T-helper 2 cell treated with Interferon-gamma antibody and Interleukin-4, amounts not matched to agents 5 μg/mL and 100 μg/mL, for 36 hours (primary cell): ENCODE measurements around the gene COL19A1.

ENCODE experiments used
- DNase-seq: peaks from one replicate; pipeline ENCODE4 v3.0.0; 2021; ENCODE audit warnings: low spot score
- H3K27ac Mint-ChIP-seq: one replicate; pipeline ENCODE4 v1.8.0; 2021; ENCODE audit warnings: mild to moderate bottlenecking, mixed read lengths
- H3K27me3 Mint-ChIP-seq: one replicate; pipeline ENCODE4 v1.8.0; 2021; ENCODE audit warnings: low read depth, mixed read lengths
- H3K36me3 Mint-ChIP-seq: one replicate; pipeline ENCODE4 v1.8.0; 2021; ENCODE audit warnings: low read depth, mixed read lengths
- H3K4me1 Mint-ChIP-seq: one replicate; pipeline ENCODE4 v1.8.0; 2021; ENCODE audit warnings: low read depth, mixed read lengths
- H3K4me3 Mint-ChIP-seq: one replicate; pipeline ENCODE4 v1.8.0; 2022; ENCODE audit warnings: mild to moderate bottlenecking, moderate library complexity, mixed read lengths
- H3K9me3 Mint-ChIP-seq: one replicate; pipeline ENCODE4 v1.8.0; 2021; ENCODE audit warnings: mixed read lengths

COL19A1 gene

DNA sequence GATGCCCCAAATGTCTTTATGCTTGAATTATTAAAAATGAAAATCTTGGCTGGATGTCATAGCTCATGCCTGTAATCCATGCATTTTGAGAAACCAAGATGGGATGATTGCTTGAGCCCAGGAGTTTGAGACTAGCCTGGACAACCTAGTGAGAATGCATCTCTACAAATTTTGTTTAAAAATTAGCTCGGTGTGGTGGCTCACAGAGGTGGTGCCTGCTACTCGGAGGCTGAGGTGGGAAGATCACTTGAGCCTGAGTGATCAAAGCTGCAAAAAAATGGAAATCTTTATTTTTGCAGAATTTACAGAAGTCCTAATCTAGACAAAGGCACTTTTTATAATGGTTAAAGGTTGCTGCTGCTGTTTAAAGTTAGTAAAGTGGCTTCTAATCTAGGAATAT is 20.0 kb upstream of the COL19A1 start:
- H3K4me3 Mint-ChIP-seq: no peak overlapping the region
- DNase-seq: no peak
- peaks cover 28% of the 10 kb centered on the region for H3K27me3 Mint-ChIP-seq
- H3K27ac Mint-ChIP-seq: no peak overlapping the region
- H3K4me1 Mint-ChIP-seq: no peaks in the 10 kb centered on the region
- no peaks in the 10 kb centered on the region for H3K9me3 Mint-ChIP-seq
- no peaks in the 10 kb centered on the region for H3K36me3 Mint-ChIP-seq

DNA sequence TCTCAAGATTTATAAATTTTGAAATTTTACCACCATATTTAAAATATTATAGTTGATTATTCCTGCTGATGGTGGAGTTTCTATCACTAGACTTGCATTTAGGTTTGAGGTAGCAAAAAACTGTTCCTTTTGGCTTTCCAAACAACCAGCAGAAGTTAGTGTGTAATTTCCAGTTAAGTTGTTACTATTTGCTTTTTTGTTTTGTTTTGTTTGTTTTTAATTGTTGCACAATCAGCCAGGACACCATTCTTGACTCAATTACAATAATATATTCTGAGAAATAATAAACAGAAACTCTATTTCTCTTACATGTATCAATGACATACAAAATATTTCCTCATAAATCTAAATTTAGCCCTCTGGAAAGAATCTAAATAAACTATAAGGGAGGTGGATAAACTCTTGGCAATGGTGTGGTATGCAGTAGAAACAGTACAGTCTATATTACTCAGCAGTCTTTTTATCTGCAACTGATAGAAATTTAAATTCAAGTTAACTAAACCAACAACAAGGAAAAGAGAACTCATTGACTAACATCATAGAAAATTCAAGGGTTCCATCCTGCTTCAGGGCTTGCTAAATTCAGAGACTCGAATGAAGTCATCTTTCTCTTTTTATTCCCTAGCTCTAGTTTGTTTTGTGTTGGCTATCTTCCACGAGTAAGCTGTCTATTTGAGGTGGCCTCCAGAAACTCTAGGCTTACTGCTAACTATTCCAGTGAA is 19.4 kb upstream of the COL19A1 start:
- Mint-ChIP-seq H3K4me1 (no peaks in the 10 kb centered on the region), H3K27me3 (peaks cover 24% of the 10 kb centered on the region), H3K4me3 (no peak overlapping the region), H3K27ac (no peak overlapping the region), H3K9me3 (no peaks in the 10 kb centered on the region), H3K36me3 (no peaks in the 10 kb centered on the region)
- no peak for DNase-seq

DNA sequence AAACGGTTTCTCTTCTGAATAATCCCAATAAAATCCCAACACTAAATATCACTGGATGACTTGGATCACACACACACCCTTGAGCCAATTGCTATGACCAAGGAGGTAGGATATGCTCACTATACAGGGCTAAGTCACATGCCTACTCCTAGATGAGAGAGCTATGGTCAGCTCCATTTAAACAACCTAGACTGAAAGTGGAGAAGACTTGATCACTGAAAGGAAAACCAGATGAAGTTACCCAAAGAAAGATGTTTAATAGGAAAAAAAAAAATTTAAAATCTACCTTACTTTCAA is 18.9 kb upstream of the COL19A1 start:
- no peak overlapping the region for H3K27ac Mint-ChIP-seq
- no peak for DNase-seq
- H3K36me3 Mint-ChIP-seq: no peaks in the 10 kb centered on the region
- H3K4me3 Mint-ChIP-seq: no peak overlapping the region
- H3K27me3 Mint-ChIP-seq: peaks cover 22% of the 10 kb centered on the region
- H3K4me1 Mint-ChIP-seq: no peaks in the 10 kb centered on the region
- no peaks in the 10 kb centered on the region for H3K9me3 Mint-ChIP-seq

DNA sequence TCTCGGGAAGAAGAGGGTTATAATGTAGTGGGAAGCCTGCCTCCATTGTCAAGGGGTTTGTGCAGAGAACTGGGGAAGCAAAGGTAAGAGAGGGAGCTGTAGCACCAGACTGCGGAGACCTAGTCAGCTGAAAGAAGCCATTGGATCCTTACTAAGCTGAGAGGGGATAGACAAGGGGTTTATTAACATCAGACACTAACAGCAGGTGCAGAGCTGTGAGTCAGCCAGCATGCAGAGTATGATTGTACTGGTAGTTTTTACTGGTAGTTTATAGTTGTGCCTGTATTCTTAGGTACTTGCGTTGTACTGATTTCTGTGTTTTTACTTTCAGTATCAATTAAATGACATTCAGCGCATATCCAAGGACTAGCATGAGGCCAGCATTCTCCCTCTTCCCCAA is 17.8 kb upstream of the COL19A1 start:
- no peak overlapping the region for H3K4me3 Mint-ChIP-seq
- no peak overlapping the region for H3K27ac Mint-ChIP-seq
- H3K9me3 Mint-ChIP-seq: no peaks in the 10 kb centered on the region
- peaks cover 26% of the 10 kb centered on the region for H3K27me3 Mint-ChIP-seq
- no peak for DNase-seq
- no peaks in the 10 kb centered on the region for H3K36me3 Mint-ChIP-seq
- no peaks in the 10 kb centered on the region for H3K4me1 Mint-ChIP-seq

DNA sequence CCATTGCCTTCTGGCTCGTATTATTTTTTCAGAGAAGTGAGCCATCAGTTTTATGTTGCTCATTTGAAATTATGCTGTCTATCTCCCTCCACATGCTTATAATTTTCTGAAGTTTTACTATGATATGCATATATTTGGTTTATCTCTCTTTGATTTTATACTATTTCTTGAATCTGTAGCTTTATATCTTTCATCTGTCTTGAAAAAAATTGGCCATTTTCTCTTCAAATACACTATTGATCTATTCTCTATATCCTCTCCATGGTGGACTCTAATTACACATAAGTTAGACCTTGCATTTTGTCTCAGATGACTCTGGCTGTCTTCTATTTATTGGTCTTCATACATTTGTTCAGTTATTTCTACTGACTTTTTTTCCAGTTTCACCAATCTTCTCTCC is 13.7 kb upstream of the COL19A1 start:
- peaks cover 18% of the 10 kb centered on the region for H3K27me3 Mint-ChIP-seq
- H3K4me1 Mint-ChIP-seq: no peaks in the 10 kb centered on the region
- H3K9me3 Mint-ChIP-seq: no peaks in the 10 kb centered on the region
- no peak for DNase-seq
- no peak overlapping the region for H3K4me3 Mint-ChIP-seq
- H3K27ac Mint-ChIP-seq: no peak overlapping the region
- H3K36me3 Mint-ChIP-seq: no peaks in the 10 kb centered on the region

DNA sequence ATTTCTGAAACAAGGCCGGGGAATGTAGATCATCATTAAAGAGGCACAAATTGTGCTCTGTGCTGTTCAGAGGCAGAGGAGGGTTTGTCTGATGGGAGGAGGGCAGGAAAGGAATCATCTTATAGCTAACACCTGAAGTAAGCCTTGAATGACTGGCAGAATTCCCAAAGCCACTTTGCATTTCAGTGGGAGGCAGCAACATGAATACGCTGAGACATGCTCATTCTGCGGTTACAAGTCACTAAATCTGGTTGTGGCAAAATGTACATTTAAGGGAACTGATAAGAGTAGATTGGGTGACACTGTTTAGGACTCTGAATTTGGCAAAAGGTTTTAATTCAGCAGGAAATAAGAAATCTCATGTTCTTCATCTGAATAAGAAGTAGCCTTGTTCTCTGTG is 4.4 kb upstream of the COL19A1 start:
- Mint-ChIP-seq H3K4me1 (peaks cover 9% of the 10 kb centered on the region), H3K36me3 (no peaks in the 10 kb centered on the region), H3K4me3 (no peak overlapping the region), H3K9me3 (no peaks in the 10 kb centered on the region), H3K27ac (no peak overlapping the region), H3K27me3 (peaks cover 45% of the 10 kb centered on the region)
- DNase-seq: no peak

DNA sequence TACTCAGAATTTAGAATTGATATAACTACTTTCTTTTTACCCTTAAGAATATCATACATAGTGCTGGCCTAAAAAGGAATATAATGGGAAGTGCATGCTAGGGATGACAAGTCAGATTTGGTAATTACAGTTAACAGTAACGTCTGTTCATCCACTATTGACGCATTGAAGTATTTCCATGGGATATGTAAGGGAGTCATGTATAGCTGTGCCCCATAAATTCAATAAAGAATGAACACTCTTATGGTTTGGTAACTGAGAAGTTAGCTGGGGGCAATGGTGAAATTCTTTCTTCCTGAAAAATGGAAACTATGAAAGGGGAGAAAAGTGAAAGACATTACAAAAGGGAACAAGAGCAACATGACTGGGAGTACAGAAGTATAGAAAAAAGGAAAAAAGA is 2.6 kb upstream of the COL19A1 start:
- Mint-ChIP-seq H3K36me3 (no peaks in the 10 kb centered on the region), H3K27ac (no peak overlapping the region), H3K4me1 (peaks cover 16% of the 10 kb centered on the region), H3K27me3 (peaks cover 53% of the 10 kb centered on the region), H3K9me3 (no peaks in the 10 kb centered on the region), H3K4me3 (no peak overlapping the region)
- DNase-seq: no peak

DNA sequence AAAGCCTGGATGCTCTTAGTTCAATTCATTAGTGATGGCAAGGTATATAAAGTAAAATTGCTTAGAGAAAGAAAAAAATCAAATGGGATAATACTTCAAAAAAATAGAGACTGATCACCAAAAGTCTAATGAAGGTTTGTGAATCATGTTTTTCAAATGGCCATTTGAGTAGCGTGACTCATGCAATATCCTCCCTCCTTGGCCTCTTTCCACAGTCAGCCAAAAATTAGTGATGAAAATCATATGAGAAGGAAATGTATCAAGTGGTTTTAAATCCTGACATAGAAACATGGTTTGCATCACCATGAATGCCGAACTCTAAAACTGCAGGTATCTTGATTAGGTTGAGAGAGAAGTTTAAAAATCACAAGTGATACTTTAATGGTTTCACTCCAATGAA is 1.2 kb upstream of the COL19A1 start:
- no peak overlapping the region for H3K27ac Mint-ChIP-seq
- DNase-seq: no peak
- H3K4me1 Mint-ChIP-seq: peaks cover 16% of the 10 kb centered on the region
- H3K36me3 Mint-ChIP-seq: no peaks in the 10 kb centered on the region
- peaks cover 56% of the 10 kb centered on the region for H3K27me3 Mint-ChIP-seq
- H3K9me3 Mint-ChIP-seq: no peaks in the 10 kb centered on the region
- no peak overlapping the region for H3K4me3 Mint-ChIP-seq

DNA sequence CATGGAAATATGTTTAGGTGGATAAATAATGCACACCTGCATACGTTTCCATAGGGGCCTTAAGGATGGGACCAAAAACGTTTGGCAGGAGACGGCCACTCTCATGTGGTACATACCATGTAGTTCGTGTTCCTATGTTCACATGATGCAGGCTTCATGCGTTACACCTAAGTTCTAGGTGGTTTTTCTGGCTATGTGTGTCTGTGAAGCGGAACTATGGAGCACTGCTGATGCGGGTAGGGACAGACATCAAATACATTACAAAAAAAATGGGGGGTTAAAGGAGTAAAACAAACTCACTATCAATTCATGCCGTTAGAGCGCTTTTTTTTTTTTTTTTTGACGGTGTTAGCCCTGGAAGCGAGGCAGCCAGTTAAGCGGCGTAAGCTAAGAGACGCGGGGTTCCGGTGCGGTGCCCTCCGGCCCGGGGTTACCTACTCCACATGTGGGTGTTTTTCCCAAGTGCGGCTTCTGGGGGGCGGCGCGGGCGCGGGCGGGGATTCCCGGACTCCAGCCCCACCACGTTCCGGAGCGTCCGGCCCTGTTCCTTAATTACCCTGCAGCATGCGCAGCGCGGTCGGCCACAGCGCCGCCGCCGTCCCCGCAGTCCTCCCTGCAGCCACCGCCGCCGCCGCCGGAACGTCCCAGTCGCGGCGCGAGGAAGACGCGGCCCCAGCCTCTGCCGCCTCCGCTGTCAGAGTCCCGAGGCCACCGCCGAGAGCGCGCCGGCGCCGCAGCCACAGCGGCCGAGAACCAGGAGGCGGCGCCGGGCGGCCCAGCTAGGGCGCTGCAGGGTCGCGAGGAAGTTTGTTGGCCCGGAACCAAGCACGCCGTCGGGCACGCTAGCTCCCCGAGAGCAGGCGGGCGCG is 648 bp downstream of the COL19A1 start:
- Mint-ChIP-seq H3K4me3 (peak overlapping the region; percentile 86), H3K27me3 (peaks cover 55% of the 10 kb centered on the region), H3K36me3 (no peaks in the 10 kb centered on the region), H3K4me1 (peaks cover 16% of the 10 kb centered on the region), H3K27ac (peak overlapping the region; percentile 37), H3K9me3 (no peaks in the 10 kb centered on the region)
- peak; percentile 66 for DNase-seq

DNA sequence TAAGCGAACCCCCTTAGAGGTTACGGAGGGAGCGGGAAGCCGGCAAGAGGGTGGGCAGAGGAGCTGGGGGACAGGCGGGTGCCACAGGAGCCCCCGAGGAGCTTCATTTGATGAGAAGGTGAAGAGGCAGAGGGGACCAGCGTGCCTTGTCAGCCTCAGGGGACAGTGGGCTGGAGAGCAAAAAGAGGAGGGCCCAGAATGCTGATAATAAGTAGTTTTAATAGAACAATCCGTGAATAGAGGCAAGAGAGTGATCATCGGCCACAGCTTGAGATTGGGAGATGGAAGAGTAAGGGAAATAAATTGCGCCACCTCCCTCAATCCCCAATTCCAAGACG is 1.3 kb downstream of the COL19A1 start:
- H3K36me3 Mint-ChIP-seq: no peaks in the 10 kb centered on the region
- no peak overlapping the region for H3K27ac Mint-ChIP-seq
- H3K4me3 Mint-ChIP-seq: peak overlapping the region; percentile 57
- H3K9me3 Mint-ChIP-seq: no peaks in the 10 kb centered on the region
- peaks cover 16% of the 10 kb centered on the region for H3K4me1 Mint-ChIP-seq
- H3K27me3 Mint-ChIP-seq: peaks cover 53% of the 10 kb centered on the region
- DNase-seq: no peak

DNA sequence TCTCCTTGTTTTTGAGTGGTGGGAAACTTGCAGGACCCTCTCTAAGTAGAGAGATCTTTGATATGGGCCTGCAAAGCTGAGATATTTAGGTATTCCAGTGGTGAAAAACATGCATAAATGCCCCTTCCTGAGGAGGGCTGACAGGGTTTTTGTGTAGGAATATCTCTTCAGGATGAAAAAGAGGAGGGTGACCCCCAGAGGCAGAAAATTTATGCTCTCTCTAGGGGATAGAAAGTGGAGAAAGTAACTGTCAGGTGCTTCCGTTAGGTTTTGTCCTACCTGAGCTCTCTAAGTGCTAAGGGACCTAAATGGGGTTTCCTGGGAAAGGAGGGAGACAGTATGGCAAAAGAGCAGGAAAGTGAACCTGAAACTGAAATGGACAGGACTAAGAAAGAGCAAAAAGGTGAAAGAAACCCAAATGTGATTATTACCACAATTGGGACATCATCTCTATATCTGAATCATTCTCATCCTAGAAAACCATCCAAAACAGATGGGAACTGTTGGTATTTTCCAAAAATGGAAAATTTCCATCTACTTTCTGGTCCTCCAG is 2.0 kb downstream of the COL19A1 start:
- no peak for DNase-seq

DNA sequence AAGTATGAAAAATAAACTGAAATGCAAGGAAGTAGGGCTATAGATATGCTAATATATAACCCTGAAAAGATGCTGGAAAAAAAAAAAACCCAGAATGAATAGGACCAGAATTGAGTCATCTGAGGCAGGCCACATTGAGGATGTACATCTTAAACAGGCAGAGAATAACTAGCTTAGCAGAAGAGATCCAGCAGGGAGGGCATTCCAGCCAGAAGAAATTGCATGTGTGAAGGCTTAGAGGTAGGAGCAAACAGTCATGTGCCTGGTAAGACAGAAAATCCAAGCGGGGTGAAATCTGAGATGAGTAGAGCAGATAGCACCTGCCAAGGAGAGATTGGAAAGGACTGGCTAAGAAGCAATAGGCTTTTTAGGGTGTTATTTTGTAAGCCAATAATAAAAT is 2.6 kb downstream of the COL19A1 start:
- Mint-ChIP-seq H3K27me3 (peaks cover 50% of the 10 kb centered on the region), H3K4me1 (peaks cover 16% of the 10 kb centered on the region), H3K27ac (no peak overlapping the region)

More for the DNA sequence above, 2.0 kb downstream of the COL19A1 start:
- Mint-ChIP-seq H3K27ac (no peak overlapping the region), H3K36me3 (no peaks in the 10 kb centered on the region), H3K9me3 (no peaks in the 10 kb centered on the region), H3K4me1 (peaks cover 16% of the 10 kb centered on the region), H3K4me3 (no peak overlapping the region), H3K27me3 (peaks cover 51% of the 10 kb centered on the region)

DNA sequence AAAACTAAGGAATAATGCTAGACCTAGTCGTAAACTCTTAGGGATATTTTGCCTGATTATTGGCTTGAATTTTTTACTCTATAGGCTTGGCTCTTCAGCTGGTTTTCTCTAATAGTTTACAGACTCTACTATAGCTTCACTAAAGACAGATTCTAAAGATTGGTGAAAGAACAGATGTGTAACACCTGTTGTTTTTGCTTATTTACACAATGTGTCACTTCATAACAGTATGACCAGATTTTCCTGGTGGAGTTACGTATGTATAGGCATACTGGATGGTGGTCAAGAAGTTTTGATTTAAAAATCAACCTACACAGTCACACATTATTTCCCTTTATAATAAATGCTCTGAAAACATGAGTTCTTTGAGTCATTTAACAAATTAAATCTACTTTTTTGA is 4.8 kb downstream of the COL19A1 start:
- no peak overlapping the region for H3K27ac Mint-ChIP-seq
- H3K4me3 Mint-ChIP-seq: no peak overlapping the region
- H3K4me1 Mint-ChIP-seq: peaks cover 14% of the 10 kb centered on the region
- H3K36me3 Mint-ChIP-seq: no peaks in the 10 kb centered on the region
- H3K9me3 Mint-ChIP-seq: no peaks in the 10 kb centered on the region
- peaks cover 36% of the 10 kb centered on the region for H3K27me3 Mint-ChIP-seq
- DNase-seq: no peak

More for the DNA sequence above, 2.6 kb downstream of the COL19A1 start:
- Mint-ChIP-seq H3K9me3 (no peaks in the 10 kb centered on the region), H3K4me3 (no peak overlapping the region), H3K36me3 (no peaks in the 10 kb centered on the region)
- DNase-seq: no peak

DNA sequence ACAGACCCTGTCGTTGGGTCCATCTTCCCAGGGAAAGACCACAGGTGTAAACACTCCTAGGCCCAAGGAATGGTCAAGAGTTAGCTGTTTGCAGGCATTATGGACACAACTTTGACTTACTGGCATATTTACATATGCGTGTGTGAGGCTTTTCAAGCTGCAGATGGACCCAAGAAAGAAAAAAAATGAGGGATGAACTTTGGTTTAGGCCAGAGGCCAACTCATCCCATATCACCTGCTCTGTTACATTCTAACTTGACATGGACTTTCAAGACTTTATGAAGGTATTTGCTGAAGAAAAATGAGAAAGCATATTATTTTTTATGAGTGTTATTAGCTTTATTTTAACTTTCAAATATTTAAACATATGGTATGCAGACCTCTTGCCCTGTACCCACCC is 6.9 kb downstream of the COL19A1 start:
- no peak overlapping the region for H3K27ac Mint-ChIP-seq
- no peak for DNase-seq
- no peak overlapping the region for H3K4me3 Mint-ChIP-seq
- H3K36me3 Mint-ChIP-seq: no peaks in the 10 kb centered on the region
- H3K9me3 Mint-ChIP-seq: no peaks in the 10 kb centered on the region
- H3K4me1 Mint-ChIP-seq: peaks cover 2% of the 10 kb centered on the region
- H3K27me3 Mint-ChIP-seq: peaks cover 20% of the 10 kb centered on the region
